H1 (cell line): ENCODE data around the gene HK2. TPM values are rescaled to one million over a fixed set of nuclear protein-coding genes. Genes with fewer than 3 reads are reported as not detected.

Experiments
- CHD2 ChIP-seq: IDR thresholded peaks from 2 replicates; pipeline ENCODE4 v1.6.1; 2012; ENCODE audit warnings: low read length, improper control_type of control experiment
- EZH2 ChIP-seq: fragments of 200-600 bp; sonication (generic); IDR thresholded peaks from 2 replicates; pipeline ENCODE4 v1.7.1; 2012; ENCODE audit warnings: low read depth, mild to moderate bottlenecking, moderate library complexity, low read length, inconsistent platforms; ENCODE audit not compliant: severe bottlenecking
- NRF1 ChIP-seq: IDR thresholded peaks from 2 replicates; pipeline ENCODE4 v1.6.1; 2011; ENCODE audit warnings: mild to moderate bottlenecking, low read depth, low read length, improper control_type of control experiment
- RBBP5 ChIP-seq: IDR thresholded peaks from 2 replicates; pipeline ENCODE4 v1.7.1; 2012; ENCODE audit warnings: low read depth, mild to moderate bottlenecking, inconsistent platforms, low read length, moderate library complexity, borderline replicate concordance
- polyA plus RNA-seq, 7 experiments: library from polyadenylated mRNA; depleted of rRNA in 3 of 7; stranded (reverse) in 5 of 7; unstranded in 2 of 7; fragments of >200 nt in 5 of 7; fragments of 200-250 nt in 2 of 7; gene quantifications; 1 replicate in 5 of 7; 2 replicates in 1 of 7; 4 replicates in 1 of 7; pipeline versions ENCODE4 v1.2.1 to v1.2.3, GENCODE V29; 2011 to 2013; ENCODE audit warnings: missing spikeins in 2 of 7, mixed read lengths in 2 of 7
- total RNA-seq: library from RNA; stranded (reverse); fragmentation: NEBNext Ultra II Directional; extraction: Animal tissue kit (Norgen Biotek cat#: 25700); gene quantifications from 2 replicates; pipeline ENCODE4 v1.2.1, GENCODE V29; 2021

Gene HK2
- total and polyA plus RNA-seq, 2 of the 8 experiments (the other 6 are each of a cell fraction or from before 2014, with no cell fraction given) = 22.1 to 61.9 TPM

DNA sequence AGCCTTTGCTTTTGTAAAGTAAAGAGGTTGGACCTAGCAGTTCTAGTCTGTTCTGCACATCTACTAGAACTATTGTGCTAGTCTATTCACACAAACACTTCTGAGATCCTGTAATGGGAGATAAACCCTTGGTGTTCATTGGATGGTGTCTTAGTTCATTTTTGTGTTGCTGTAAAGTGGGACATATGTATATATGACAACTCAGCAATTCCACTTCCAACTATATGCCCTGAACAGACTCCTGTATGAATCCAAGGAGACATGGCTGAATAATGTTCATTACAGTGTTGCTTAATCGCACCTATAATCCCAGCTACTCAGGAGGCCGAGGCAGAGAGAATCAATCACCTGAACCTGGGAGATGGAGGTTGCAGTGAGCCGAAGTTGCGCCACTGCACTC lies 23.3 kb downstream of the HK2 start (continued):
- no peak for TF ChIP-seq CHD2
- TF ChIP-seq NRF1 = no peak
- no peak for TF ChIP-seq RBBP5
- no peak for TF ChIP-seq EZH2
